Activated T-helper 2 cell treated with anti-CD3 and anti-CD28 coated beads, Interferon-gamma antibody, Interleukin-2, Interleukin-4, amounts not matched to agents 10 μg/mL and 5 μg/mL and 100 μg/mL, durations not matched to agents 14 hours and 24 hours and 36 hours (primary cell): ENCODE measurements around the gene KIF12. TPM values are rescaled to one million over a fixed set of nuclear protein-coding genes. Genes with fewer than 3 reads are reported as not detected.

ENCODE experiments used
- DNase-seq: peaks from one replicate; pipeline ENCODE4 v3.0.0; 2021; ENCODE audit warnings: low spot score
- H3K27ac Mint-ChIP-seq: one replicate; pipeline ENCODE4 v1.8.0; 2021; ENCODE audit warnings: mixed read lengths
- H3K27me3 Mint-ChIP-seq: one replicate; pipeline ENCODE4 v1.8.0; 2021; ENCODE audit warnings: low read depth, mixed read lengths
- H3K36me3 Mint-ChIP-seq: one replicate; pipeline ENCODE4 v1.8.0; 2021; ENCODE audit warnings: low read depth, mixed read lengths
- H3K4me1 Mint-ChIP-seq: one replicate; pipeline ENCODE4 v1.8.0; 2021; ENCODE audit warnings: low read depth, mixed read lengths
- H3K4me3 Mint-ChIP-seq: one replicate; pipeline ENCODE4 v1.8.0; 2021; ENCODE audit warnings: low read depth, mild to moderate bottlenecking, moderate library complexity, mixed read lengths
- H3K9me3 Mint-ChIP-seq: one replicate; pipeline ENCODE4 v1.8.0; 2021; ENCODE audit warnings: mixed read lengths
- intact Hi-C: fragments of 100-400 bp; cut with micrococcal nuclease; formaldehyde crosslinking; loops from one replicate; pipeline ENCODE4 v1.15.1; 2023
- total RNA-seq: library from RNA; stranded (reverse); gene quantifications from 2 replicates; pipeline ENCODE4 v1.2.3, GENCODE V29; 2022

KIF12 gene
- total RNA-seq, 1 donor from 2014 or later, result not detected

DNA sequence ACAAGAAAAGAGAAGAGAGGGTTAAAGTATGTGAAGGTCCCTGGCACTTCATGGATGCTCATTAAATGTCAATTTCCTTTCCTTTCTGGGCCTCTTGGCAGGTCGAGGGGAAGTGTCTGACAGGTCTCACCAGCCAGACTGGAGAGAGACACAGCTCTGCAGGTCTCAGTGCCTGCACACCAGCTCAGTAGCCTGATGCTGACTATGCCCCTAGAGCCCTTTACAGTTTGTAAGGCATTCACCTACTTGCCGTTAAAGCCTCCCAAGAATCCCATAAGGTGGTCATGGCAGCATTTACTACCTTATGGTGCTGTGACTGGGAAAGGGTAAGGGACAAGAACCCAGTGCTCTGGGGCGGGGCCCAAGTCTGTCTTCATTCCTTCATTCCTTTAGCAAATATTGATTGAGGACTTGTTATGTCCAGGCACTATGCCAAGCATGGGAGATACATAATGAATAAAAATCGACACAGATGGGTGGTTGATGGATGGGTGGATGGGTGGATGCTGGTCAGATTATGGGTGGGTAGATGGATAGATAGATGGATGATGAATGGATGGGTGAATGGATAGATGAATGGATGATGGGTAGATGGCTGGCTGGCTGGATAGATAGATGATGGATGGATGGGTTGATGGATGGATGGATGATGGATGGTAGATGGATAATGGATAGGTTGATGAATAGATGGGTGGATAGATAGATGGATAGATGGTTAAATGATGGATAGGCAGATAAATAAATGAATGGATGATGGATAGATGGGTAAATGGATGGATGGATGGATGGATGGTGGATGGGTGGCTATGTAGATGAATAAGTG is 21.3 kb upstream of the KIF12 start:
- no peaks in the 10 kb centered on the region for H3K36me3 Mint-ChIP-seq
- no peaks in the 10 kb centered on the region for H3K9me3 Mint-ChIP-seq
- DNase-seq, result no peak
- no peaks in the 10 kb centered on the region for H3K27me3 Mint-ChIP-seq
- H3K27ac Mint-ChIP-seq, result no peak overlapping the region
- no peaks in the 10 kb centered on the region for H3K4me1 Mint-ChIP-seq
- intact Hi-C loops, result no loop called here
- H3K4me3 Mint-ChIP-seq, result no peak overlapping the region

DNA sequence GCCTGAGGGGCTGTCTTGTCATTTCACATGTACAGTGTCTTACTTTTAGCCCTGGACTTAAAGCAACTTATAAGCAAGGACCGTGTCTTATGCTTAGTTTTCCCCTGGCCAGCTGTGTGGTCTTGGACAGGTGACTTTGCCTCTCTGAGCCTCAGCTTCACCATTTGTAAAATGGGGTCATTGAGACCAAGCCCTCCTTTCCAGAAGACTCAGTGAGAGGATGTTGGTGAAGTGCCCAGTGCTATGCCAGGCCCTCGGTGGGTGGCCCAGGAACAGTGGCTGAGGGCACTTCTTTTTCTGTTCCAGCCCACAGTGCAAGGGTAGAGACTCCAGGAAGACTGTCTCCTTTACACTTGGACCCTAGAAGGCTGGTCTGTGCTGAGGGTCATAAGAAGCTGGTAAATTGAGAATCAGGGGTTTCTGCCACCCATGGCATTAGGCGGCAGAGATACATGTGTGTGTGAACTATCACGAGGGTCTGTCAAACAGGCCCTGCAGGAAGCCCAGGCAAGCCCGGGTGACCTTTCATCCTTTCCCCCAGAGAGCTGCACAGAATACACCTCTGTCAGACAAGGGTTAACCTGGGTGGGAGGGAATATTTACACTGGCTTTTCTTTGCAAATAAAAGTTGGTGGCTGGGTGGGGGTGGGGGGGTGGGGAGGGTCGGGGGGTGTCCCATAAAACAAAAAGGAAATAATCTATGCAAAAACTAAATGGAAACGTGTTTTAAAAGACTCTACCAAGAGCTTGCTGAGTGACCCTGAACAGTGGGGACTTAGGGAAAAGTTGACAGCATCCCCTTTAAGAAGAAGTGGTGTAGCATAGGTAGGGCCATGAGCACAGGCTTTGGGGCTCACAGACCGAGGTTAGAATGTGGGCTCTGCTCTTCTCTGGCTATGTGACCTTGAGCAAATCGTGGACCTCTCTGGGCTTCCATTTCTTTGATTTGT is 20.4 kb upstream of the KIF12 start:
- Mint-ChIP-seq H3K36me3 (no peaks in the 10 kb centered on the region), H3K27me3 (no peaks in the 10 kb centered on the region), H3K27ac (no peak overlapping the region), H3K4me3 (no peak overlapping the region), H3K9me3 (no peaks in the 10 kb centered on the region), H3K4me1 (no peaks in the 10 kb centered on the region)
- DNase-seq, result no peak
- intact Hi-C loops, result no loop called here

DNA sequence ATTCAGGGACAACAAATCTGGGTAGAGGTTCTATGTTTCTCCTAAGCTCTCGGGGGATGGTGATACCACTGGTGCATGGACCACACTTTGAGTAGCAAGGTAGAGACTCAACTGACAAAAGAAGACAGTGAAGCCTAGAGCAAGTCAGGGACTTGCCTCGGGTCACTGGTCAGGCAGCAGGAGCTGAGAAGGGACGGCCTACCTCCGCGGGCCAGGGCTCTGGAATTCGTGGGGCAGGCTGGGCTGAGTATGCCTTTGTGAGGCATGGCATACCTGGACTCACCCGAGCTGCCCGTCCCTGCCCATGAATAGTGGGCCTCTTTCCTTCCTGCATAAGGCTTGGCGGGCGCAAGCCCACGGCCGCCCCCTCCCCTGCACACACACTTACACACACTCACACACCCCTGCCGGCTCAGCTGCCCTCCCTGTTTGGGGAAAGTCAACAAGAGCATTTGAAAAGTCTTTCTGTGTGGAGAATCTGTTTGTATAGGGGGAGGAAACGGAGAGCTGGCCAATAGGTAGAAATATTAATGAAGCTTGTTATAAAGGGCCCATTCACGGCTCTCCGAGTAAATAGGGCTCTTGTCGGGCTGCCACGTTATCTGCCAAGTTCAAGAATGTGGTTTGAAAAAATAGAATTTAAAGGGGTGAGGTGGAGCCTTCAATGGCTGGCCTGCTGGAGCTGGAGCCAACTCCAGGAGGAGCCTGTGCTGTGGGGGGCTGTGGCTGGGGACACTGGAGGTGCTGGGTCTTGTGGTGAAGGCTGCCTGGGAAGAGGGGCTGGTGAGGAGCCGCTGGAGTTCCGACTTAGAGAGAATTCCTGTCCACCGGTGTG is 19.1 kb upstream of the KIF12 start:
- Mint-ChIP-seq H3K27me3 (peaks cover 6% of the 10 kb centered on the region), H3K36me3 (no peaks in the 10 kb centered on the region), H3K9me3 (no peaks in the 10 kb centered on the region), H3K27ac (no peak overlapping the region), H3K4me1 (no peaks in the 10 kb centered on the region), H3K4me3 (no peak overlapping the region)
- no peak for DNase-seq
- intact Hi-C loops, result no loop called here

DNA sequence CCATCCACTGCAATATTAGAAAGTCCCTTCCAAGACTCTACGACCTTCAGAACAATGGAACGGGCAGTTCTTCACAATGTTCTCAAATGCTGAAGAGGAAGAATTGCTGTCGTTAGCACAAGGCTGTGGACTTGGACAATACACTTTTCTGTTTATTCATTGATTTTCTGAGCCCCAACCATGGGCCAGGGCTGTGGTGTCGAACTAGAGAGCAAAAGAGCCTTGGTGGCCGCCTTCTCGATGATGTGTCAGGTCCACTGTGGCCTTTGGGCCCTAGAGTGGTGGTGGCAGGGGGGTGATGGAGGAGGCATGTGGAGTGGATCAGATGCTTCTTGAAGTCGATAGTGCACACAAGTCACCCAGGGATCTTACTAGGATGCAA is 18.5 kb upstream of the KIF12 start:
- Mint-ChIP-seq H3K36me3 (no peaks in the 10 kb centered on the region), H3K27me3 (peaks cover 6% of the 10 kb centered on the region), H3K4me3 (no peak overlapping the region), H3K27ac (no peak overlapping the region), H3K9me3 (no peaks in the 10 kb centered on the region), H3K4me1 (no peaks in the 10 kb centered on the region)
- intact Hi-C loops, result no loop called here
- DNase-seq, result no peak

DNA sequence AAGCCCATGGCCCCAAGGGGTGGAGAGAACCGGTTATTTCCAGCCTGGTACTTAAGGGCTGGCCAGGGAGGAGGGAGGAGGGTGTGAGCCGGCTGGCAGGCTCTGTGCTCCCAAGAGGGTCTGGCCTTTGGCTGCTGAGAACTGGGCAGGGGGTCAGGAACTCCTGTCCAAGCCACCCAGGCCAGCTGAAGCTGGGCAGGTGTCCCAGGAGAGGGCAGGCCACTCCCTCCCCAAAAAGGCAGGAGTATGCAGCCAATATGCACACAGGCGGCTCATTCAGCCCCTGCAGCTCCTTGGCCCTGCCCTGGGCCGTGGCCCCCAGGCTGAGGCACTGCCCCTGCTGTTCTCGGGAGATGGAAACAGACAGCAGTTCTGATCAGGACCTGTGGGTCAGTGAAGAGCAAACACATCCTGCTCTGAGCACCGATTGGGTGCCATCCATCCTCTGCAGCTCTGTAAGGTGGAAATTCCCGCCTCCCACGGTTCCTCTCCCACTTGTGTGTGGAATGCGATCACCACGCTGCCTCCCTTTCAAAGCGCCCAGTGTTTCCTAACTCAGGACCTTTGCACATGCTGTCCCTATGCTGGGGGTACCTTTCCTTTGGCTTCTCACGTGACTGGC is 17.1 kb upstream of the KIF12 start:
- Mint-ChIP-seq H3K9me3 (no peaks in the 10 kb centered on the region), H3K27ac (no peak overlapping the region), H3K27me3 (peaks cover 6% of the 10 kb centered on the region), H3K4me1 (no peaks in the 10 kb centered on the region), H3K4me3 (no peak overlapping the region), H3K36me3 (no peaks in the 10 kb centered on the region)
- intact Hi-C loops, result no loop called here
- DNase-seq, result no peak

DNA sequence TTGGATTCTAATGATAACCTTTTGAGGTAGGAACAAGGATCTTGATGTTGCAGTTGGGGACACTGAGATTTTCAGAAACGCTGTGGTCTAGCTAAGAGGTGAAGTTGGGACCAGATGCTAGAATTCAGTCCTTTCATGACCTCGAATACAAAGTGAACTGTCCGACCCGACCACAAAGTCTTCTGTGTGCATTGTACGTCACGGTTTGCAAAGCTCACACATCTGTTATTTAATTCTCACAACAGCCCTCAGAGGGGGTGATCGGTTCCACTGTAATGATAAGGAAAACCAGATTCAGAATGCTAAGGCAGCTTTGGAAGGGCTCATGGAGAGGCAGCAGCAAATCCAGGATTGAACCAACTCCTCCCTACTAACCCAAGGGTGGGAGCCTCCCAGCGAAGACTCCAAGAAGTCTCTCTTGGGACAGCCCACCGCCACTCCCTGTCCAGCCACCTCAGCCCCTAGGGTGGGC is 16.6 kb upstream of the KIF12 start:
- Mint-ChIP-seq H3K4me1 (no peaks in the 10 kb centered on the region), H3K27me3 (peaks cover 7% of the 10 kb centered on the region), H3K9me3 (no peaks in the 10 kb centered on the region), H3K36me3 (no peaks in the 10 kb centered on the region), H3K27ac (no peak overlapping the region), H3K4me3 (no peak overlapping the region)
- no peak for DNase-seq
- intact Hi-C loops, result no loop called here

DNA sequence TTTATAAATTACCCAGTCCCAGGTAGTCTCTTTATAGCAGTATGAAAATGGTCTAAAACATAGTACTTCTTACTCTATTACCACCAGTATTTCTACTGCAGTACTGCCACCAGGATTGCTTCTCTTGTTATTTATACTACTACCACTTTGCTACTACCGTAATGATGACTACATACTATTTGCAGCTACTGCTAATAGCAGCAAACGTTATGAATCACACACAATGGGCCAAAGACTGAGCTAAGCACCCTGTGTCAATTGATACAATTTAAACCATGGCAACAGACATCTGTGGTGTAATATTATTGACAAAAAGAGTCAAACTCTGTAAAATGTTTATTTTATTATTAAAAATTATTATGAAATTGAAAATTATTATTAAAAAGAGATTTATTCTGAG is 15.3 kb upstream of the KIF12 start:
- H3K4me1 Mint-ChIP-seq, result no peaks in the 10 kb centered on the region
- no peak overlapping the region for H3K4me3 Mint-ChIP-seq
- H3K9me3 Mint-ChIP-seq, result no peaks in the 10 kb centered on the region
- no peak overlapping the region for H3K27ac Mint-ChIP-seq
- no peaks in the 10 kb centered on the region for H3K36me3 Mint-ChIP-seq
- DNase-seq, result no peak
- intact Hi-C loops, result no loop called here
- peaks cover 13% of the 10 kb centered on the region for H3K27me3 Mint-ChIP-seq

DNA sequence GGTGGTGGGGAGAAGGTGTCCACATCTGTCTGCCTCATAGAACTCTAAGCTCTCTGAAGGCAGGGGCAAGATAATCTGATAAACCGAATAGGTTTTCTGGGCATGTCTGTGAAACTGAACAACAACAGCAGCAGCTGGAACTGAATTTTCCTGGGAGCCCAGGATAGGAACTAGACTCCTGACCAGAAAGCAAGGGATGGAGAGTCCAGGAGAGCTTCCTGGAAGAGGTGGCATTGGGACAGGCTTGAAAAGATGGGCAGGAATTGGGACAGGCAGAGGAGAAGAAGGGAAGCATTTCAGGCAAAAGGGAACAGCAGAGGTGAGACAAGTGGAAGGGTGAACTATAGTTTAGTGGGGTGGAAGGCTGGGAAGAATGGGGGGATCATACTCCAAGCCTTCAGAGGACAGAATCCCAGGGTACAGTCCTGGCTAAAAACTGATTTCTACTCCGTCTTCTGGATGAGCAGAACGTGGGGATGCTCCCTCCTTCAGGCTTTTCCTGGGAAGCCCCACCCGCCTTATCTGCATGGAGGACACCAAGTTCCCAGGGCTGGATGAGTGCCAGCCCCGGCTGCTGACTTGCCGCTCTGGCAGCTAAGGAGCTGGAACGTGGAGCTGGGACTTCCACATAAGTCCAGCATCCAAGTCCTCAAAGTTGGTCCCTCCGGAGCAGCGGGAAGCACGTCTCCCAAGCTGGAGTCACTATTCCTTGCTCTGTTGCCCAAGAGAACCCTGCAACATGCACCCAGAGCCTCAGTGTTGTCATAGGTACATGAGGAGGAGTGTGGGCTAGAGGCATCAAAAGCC is 13.9 kb upstream of the KIF12 start:
- H3K9me3 Mint-ChIP-seq, result no peaks in the 10 kb centered on the region
- no peak overlapping the region for H3K27ac Mint-ChIP-seq
- intact Hi-C loops, result no loop called here
- H3K36me3 Mint-ChIP-seq, result no peaks in the 10 kb centered on the region
- peaks cover 13% of the 10 kb centered on the region for H3K27me3 Mint-ChIP-seq
- no peaks in the 10 kb centered on the region for H3K4me1 Mint-ChIP-seq
- DNase-seq, result no peak
- H3K4me3 Mint-ChIP-seq, result no peak overlapping the region

DNA sequence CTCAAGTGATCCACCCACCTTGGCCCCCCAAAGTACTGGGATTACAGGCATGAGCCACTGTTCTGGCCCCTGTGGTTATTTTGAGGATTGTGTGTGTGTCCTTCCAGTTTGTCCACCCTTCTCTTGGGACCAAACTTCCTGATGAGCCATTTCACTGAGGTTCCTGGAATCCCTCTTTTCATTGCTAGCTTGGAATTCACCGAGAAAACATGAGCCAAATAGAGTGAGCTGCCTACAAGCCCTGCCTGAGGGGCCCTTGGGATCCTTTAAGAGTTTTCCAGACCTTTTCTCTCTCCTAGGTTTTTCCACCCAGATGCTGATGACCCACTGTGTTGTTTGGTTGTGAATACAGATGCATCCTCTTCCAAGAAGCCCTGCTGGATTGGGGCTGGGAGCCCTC is 13.2 kb upstream of the KIF12 start:
- H3K27me3 Mint-ChIP-seq, result peaks cover 13% of the 10 kb centered on the region

DNA sequence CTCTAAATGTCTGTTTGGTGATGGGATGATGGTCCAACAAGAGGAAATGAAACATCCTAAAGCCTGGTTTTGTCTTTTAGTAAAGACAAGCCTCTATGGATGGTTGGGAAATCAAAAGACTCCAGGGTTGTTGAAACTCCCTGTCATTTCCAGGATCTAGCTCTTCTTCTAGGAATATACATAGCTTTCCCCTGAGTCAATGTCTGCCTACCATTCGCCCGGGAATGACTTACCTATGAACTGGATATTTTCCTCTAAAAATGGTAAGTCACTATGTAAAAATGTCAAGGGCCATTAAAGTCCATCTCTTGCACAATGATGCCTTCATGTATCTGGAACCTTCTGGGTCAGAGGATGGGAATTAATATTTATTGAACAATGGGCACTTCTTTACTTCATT is 11.1 kb upstream of the KIF12 start:
- DNase-seq, result no peak
- no peaks in the 10 kb centered on the region for H3K36me3 Mint-ChIP-seq
- H3K27ac Mint-ChIP-seq, result no peak overlapping the region
- no peaks in the 10 kb centered on the region for H3K9me3 Mint-ChIP-seq
- intact Hi-C loops, result no loop called here
- H3K4me1 Mint-ChIP-seq, result no peaks in the 10 kb centered on the region
- H3K27me3 Mint-ChIP-seq, result peaks cover 16% of the 10 kb centered on the region
- H3K4me3 Mint-ChIP-seq, result no peak overlapping the region

More for the DNA sequence above, 13.2 kb upstream of the KIF12 start:
- Mint-ChIP-seq H3K27ac (no peak overlapping the region), H3K4me3 (no peak overlapping the region), H3K9me3 (no peaks in the 10 kb centered on the region), H3K4me1 (no peaks in the 10 kb centered on the region), H3K36me3 (no peaks in the 10 kb centered on the region)
- intact Hi-C loops, result no loop called here
- no peak for DNase-seq

DNA sequence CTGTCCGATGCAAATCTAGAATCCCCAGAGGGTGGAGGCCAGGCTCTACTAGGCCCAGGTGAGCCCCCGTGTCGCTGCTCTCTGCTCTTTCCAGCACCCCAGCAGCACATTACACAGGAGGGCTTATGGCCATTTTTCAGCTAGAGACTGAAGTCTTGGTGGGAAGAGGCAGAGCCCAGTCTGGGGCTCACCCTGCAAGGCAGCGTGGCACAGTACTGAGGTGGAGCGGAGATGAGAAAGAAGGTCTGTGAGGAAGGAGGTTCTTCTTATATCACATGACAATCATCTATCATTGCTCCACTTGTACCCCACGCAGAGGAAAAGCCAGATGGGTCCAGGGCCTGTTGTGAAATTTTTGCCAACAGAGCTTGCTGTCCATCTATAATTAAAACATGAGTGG is 10.0 kb upstream of the KIF12 start:
- peaks cover 22% of the 10 kb centered on the region for H3K27me3 Mint-ChIP-seq
- H3K36me3 Mint-ChIP-seq, result no peaks in the 10 kb centered on the region
- H3K4me1 Mint-ChIP-seq, result no peaks in the 10 kb centered on the region
- H3K9me3 Mint-ChIP-seq, result no peaks in the 10 kb centered on the region
- H3K4me3 Mint-ChIP-seq, result no peak overlapping the region
- intact Hi-C loops, result no loop called here
- no peak for DNase-seq
- H3K27ac Mint-ChIP-seq, result no peak overlapping the region
